Measurements from ENCODE around the gene MAP4K2.

The MAP4K2 gene

DNA sequence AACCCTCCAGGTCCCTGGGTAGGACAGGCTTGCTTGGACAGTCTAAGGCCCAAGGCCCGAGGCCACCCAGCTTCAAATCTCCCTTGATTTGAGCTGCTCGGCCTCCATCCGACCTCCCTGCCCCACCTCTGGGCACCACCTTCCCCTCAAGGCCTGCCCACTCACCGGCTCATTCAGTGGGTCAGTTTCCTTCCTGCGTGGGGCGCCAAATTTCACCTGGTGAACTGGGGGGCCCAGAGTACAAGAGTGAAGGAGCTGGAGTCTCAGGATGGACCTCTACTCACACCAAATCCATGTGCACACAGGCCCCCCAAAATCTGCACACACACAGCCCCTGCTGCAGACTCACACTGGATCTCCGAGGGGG, 3.8 kb downstream of the MAP4K2 start:
- Histone ChIP-seq H3K27ac (peak overlapping the region; percentile 88), H3K4me1 (ENCODE audit: control insufficient read depth in 1 of 2, insufficient read depth in 1 of 2, low read depth in 1 of 2, low read length in 1 of 2) (peaks cover 43 to 52% of the 10 kb centered on the region in 2 experiments), H3K9me3 (no peaks in the 10 kb centered on the region), H3K27me3 (no peaks in the 10 kb centered on the region), H3K36me3 (peaks cover 65% of the 10 kb centered on the region), H3K4me3 (ENCODE audit: low read depth in 1 of 2, low read length in 1 of 2) (no peak overlapping the region)
- TF ChIP-seq, protein P1, sequence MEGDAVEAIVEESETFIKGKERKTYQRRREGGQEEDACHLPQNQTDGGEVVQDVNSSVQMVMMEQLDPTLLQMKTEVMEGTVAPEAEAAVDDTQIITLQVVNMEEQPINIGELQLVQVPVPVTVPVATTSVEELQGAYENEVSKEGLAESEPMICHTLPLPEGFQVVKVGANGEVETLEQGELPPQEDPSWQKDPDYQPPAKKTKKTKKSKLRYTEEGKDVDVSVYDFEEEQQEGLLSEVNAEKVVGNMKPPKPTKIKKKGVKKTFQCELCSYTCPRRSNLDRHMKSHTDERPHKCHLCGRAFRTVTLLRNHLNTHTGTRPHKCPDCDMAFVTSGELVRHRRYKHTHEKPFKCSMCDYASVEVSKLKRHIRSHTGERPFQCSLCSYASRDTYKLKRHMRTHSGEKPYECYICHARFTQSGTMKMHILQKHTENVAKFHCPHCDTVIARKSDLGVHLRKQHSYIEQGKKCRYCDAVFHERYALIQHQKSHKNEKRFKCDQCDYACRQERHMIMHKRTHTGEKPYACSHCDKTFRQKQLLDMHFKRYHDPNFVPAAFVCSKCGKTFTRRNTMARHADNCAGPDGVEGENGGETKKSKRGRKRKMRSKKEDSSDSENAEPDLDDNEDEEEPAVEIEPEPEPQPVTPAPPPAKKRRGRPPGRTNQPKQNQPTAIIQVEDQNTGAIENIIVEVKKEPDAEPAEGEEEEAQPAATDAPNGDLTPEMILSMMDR (IDR thresholded peaks at IDR 0.05), result no peak

DNA sequence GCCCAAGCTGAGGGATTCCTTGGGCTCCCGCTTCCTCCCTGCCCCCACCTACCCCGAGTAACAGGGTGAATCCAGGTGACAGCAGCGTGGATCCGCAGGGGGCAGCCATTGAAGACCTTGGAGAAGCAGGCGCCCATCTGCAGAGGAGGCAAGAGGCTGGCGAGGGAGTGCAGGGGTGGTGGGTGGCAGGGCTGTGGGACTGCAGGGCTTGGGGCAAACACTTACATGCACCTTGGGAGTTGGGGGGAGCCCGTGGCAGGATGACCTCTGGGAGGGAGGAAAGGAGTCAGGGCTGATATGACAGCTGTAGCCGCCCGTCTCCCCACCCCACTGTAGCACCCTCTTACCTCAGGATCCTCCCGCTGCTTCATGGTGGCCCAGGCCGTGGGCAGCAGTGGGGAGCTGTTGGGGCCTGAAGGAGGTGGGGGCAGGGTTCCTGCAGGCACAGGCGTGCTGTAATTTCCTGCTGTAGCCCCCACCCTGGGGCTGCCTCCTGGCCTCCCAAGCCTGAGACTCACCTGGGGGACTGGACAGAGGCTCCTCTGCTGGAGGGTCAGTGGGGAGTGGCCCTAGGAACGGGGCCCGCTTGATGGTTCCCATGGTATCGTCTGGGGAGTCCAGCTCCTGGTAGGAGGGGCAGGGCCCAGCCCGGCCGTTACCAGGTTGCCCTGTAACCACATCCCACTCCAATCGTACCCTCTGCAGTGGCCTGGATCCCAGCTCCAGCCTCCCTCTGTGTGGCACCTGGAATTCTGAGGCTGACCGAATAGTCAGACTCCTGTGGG, 6.1 kb downstream of the MAP4K2 start:
- Histone ChIP-seq H3K27me3 (no peaks in the 10 kb centered on the region), H3K9me3 (no peaks in the 10 kb centered on the region), H3K4me1 (ENCODE audit: control insufficient read depth in 1 of 2, insufficient read depth in 1 of 2, low read depth in 1 of 2, low read length in 1 of 2) (peaks cover 26 to 38% of the 10 kb centered on the region in 2 experiments), H3K36me3 (peaks cover 86% of the 10 kb centered on the region), H3K27ac (peak overlapping the region; percentile 2), H3K4me3 (ENCODE audit: low read depth in 1 of 2, low read length in 1 of 2) (no peak overlapping the region)
- TF ChIP-seq, protein P1 (IDR thresholded peaks at IDR 0.05), result no peak

DNA sequence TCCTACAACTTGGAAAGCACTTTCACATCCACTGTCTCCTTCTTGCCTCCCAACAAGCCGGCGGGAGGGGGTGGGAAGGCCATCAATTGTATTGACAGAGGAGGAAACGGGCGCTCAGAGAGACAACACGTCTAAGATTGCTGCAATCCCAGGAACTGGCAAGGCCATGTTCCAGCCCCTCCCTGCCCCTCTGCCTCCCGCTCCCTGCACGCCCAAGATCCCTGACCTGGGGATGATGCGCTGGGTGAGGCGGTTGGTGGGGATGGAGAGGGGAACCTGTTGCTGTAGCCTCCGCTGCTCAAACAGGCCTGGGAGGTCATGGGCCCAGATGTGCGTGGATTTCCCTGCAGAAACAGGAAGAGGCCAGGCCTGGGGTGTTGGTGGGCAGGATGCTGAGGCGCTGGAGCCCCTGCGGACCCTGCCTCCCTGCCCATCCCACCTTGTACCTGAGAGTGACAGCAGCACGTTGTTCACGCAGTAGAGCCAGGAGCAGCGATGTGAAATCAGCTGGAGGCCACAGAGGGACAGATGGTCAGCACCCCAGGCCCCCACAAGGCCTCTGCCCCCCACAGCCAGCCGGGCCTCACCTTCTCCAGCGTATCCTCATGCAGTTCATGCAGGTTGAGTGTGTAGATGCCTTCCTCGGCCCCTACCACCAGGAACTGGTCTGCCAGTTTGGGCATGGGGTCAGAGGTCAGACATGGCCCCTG, 6.8 kb downstream of the MAP4K2 start:
- H3K4me3 ChIP-seq (ENCODE audit: low read depth in 1 of 2, low read length in 1 of 2), result no peak overlapping the region
- peaks cover 92% of the 10 kb centered on the region for H3K36me3 ChIP-seq

DNA sequence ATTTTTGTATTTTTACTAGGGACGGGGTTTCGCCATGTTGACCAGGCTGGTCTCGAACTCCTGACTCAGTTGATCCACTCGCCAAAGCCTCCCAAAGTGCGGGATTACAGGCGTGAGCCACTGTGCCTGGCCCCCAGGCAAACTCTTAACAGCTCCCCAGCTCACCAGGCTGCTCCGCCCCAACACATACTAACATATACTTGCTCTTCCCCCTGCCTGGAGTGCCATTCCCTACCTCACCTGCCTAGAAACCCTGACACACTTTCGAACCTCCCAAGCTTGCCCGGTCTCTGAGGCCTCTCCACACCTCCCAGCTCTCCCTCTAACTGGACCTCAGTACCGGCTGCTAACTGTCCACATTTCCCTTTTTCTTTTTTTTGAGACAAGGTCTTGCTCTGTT, 8.5 kb downstream of the MAP4K2 start:
- H3K27ac ChIP-seq, result no peak overlapping the region
- no peak overlapping the region for H3K4me3 ChIP-seq (ENCODE audit: low read depth in 1 of 2, low read length in 1 of 2)
- no peaks in the 10 kb centered on the region for H3K9me3 ChIP-seq
- TF ChIP-seq, protein P1 (IDR thresholded peaks at IDR 0.05), result no peak
- H3K36me3 ChIP-seq, result peaks cover 92% of the 10 kb centered on the region
- peaks cover 8 to 15% of the 10 kb centered on the region in 2 experiments for H3K4me1 ChIP-seq (ENCODE audit: control insufficient read depth in 1 of 2, insufficient read depth in 1 of 2, low read depth in 1 of 2, low read length in 1 of 2)
- H3K27me3 ChIP-seq, result no peaks in the 10 kb centered on the region

More for the DNA sequence above, 6.8 kb downstream of the MAP4K2 start:
- TF ChIP-seq, protein P1 (IDR thresholded peaks at IDR 0.05), result no peak
- H3K4me1 ChIP-seq (ENCODE audit: control insufficient read depth in 1 of 2, insufficient read depth in 1 of 2, low read depth in 1 of 2, low read length in 1 of 2), result peaks cover 19 to 30% of the 10 kb centered on the region in 2 experiments
- H3K27me3 ChIP-seq, result no peaks in the 10 kb centered on the region
- H3K27ac ChIP-seq, result peak overlapping the region; percentile 2
- H3K9me3 ChIP-seq, result no peaks in the 10 kb centered on the region

DNA sequence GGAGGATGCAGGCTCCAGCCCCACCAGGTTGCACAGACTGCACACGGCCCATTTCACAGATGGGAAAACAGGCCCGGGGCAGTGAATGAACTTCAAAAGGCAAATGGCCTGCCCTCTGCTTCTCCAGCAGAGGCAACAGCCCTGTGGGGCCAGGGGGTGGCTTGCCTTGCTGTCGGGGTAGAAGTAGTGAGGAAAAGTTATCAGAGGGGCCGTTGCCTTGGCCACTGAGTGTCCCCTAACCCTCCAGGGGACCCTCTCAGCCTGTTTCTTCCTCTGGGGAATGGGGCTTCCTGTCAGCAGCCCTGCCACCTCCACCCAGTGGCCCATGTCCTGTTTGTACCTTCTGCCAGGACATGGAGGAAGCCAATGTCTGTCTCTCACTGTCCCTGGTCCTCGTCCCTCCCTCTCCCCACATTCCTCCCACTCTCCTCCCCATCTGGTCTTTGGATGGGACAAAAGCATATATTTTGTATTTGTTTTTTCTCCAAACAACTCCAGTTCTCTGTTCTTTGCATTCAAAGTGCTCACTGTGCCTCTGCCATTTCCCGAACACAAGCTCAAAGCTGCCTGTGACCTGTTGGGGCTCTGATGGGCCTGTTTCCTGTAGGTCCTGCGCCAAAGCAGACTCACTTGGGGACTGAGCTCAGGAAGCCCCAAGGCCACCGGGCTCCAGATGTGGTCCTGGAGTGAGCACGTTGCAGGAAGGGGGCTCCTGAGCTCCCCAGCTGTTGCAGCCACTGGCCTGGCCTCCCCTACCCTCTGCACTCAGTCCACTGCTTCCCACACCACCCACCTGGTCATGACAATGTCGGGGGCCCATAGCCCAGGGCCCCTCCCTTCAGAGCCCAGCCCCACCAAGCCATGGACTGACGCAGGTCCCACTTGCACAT, 9.5 kb downstream of the MAP4K2 start:
- Histone ChIP-seq H3K9me3 (no peaks in the 10 kb centered on the region), H3K27me3 (no peaks in the 10 kb centered on the region), H3K4me1 (ENCODE audit: control insufficient read depth in 1 of 2, insufficient read depth in 1 of 2, low read depth in 1 of 2, low read length in 1 of 2) (peaks cover 8 to 15% of the 10 kb centered on the region in 2 experiments), H3K36me3 (peaks cover 92% of the 10 kb centered on the region), H3K27ac (no peak overlapping the region), H3K4me3 (ENCODE audit: low read depth in 1 of 2, low read length in 1 of 2) (no peak overlapping the region)
- TF ChIP-seq, protein P1 (IDR thresholded peaks at IDR 0.05), result no peak

Data from neutrophil (primary cell).